ENCODE measurements around the gene RSU1. TPM values are rescaled to one million over a fixed set of nuclear protein-coding genes. Genes with fewer than 3 reads are reported as not detected.

RSU1 gene
- total RNA-seq, 1 donor, result 94.1 TPM

DNA sequence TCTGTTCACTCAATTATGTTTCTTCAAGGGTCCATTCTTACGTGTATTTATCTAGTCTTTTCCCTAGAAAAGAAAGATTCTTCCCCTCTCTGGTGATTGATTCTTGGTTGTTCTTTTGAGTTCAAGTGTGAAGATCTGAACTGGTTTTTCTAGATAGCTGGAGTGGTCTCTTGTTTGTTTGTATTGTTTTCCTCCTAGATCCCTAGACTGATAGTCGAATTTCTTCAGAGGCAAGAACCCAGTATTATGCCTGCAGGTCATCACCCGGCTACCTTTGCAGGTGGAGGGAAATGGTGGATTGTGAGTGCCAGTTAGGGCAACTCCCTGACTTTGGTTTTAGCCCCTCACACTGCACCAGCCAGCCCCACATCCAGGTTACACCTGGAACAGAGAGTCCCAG lies 2.2 kb upstream of the RSU1 start:
- no peaks in the 10 kb centered on the region for H3K36me3 ChIP-seq (ENCODE audit: insufficient read depth, low read length)
- H3K4me2 ChIP-seq (ENCODE audit: insufficient read depth, low read length), result no peak overlapping the region
- peaks cover 7% of the 10 kb centered on the region for H3K9me3 ChIP-seq (ENCODE audit: low read depth, low read length)
- no peak overlapping the region for H2AFZ ChIP-seq (ENCODE audit: low read length)
- H3K4me3 ChIP-seq (ENCODE audit: insufficient read depth, low read length), result no peak overlapping the region
- peaks cover 28% of the 10 kb centered on the region for H3K79me2 ChIP-seq (ENCODE audit: insufficient read depth, low read length)
- no peak for DNase-seq (ENCODE audit: insufficient read length, low spot score, missing footprints)
- TF ChIP-seq, protein P1, sequence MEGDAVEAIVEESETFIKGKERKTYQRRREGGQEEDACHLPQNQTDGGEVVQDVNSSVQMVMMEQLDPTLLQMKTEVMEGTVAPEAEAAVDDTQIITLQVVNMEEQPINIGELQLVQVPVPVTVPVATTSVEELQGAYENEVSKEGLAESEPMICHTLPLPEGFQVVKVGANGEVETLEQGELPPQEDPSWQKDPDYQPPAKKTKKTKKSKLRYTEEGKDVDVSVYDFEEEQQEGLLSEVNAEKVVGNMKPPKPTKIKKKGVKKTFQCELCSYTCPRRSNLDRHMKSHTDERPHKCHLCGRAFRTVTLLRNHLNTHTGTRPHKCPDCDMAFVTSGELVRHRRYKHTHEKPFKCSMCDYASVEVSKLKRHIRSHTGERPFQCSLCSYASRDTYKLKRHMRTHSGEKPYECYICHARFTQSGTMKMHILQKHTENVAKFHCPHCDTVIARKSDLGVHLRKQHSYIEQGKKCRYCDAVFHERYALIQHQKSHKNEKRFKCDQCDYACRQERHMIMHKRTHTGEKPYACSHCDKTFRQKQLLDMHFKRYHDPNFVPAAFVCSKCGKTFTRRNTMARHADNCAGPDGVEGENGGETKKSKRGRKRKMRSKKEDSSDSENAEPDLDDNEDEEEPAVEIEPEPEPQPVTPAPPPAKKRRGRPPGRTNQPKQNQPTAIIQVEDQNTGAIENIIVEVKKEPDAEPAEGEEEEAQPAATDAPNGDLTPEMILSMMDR (IDR thresholded peaks at IDR 0.05; ENCODE audit: extremely low read depth, low read depth, low read length), result no peak
- no peak overlapping the region for H3K27ac ChIP-seq (ENCODE audit: low read depth, low read length)
- H4K20me1 ChIP-seq (ENCODE audit: insufficient read depth, low read length), result peaks cover 6% of the 10 kb centered on the region
- peaks cover 16% of the 10 kb centered on the region for H3K4me1 ChIP-seq (ENCODE audit: insufficient read depth, low read length)
- H3K27me3 ChIP-seq (ENCODE audit: insufficient read depth, low read length), result no peaks in the 10 kb centered on the region

DNA sequence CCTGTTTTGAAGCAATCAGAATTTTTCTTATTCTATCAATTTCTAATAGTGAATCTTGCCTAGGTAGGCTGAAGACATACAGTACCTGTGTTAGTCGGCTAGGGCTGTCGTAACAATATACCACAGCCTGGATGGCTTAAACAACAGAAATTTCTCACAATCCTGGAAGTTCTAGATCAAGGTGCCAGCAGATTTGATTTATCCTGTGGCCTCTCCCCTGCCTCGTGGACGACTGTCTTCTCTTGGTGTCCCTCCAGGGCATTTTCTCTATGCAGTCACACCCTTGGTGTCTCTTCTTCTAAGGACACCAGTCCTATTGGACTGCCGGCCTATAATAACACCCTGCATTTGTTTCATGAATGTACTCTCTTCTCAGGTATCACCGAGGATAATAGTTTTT lies 1.8 kb upstream of the RSU1 start:
- DNase-seq (ENCODE audit: insufficient read length, low spot score, missing footprints), result no peak
- TF ChIP-seq, protein P1 (IDR thresholded peaks at IDR 0.05; ENCODE audit: extremely low read depth, low read depth, low read length), result no peak
- Histone ChIP-seq H2AFZ (ENCODE audit: low read length) (no peak overlapping the region), H3K79me2 (ENCODE audit: insufficient read depth, low read length) (peaks cover 32% of the 10 kb centered on the region), H3K27me3 (ENCODE audit: insufficient read depth, low read length) (no peaks in the 10 kb centered on the region), H3K27ac (ENCODE audit: low read depth, low read length) (no peak overlapping the region), H3K4me2 (ENCODE audit: insufficient read depth, low read length) (no peak overlapping the region), H3K9me3 (ENCODE audit: low read depth, low read length) (peaks cover 7% of the 10 kb centered on the region), H3K4me3 (ENCODE audit: insufficient read depth, low read length) (no peak overlapping the region), H3K36me3 (ENCODE audit: insufficient read depth, low read length) (no peaks in the 10 kb centered on the region), H3K4me1 (ENCODE audit: insufficient read depth, low read length) (peaks cover 16% of the 10 kb centered on the region), H4K20me1 (ENCODE audit: insufficient read depth, low read length) (peaks cover 6% of the 10 kb centered on the region)

DNA sequence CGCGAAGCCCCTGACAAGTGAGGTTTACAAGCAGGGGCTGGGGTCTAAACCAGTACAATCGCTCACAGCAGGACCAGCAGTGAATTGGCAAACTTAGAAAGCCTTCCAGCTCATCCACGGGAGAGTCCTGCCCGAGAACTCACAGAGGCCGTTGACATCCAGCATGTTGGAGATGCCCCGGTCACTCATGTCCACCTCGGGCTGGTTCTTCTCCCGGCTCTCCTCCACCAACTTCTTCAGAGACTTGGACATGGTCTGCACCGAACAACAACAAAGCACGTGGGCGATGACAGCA lies 447 bp downstream of the RSU1 start:
- Histone ChIP-seq H3K4me2 (ENCODE audit: insufficient read depth, low read length) (peak overlapping the region; percentile 93), H3K27me3 (ENCODE audit: insufficient read depth, low read length) (no peaks in the 10 kb centered on the region), H3K36me3 (ENCODE audit: insufficient read depth, low read length) (no peaks in the 10 kb centered on the region), H4K20me1 (ENCODE audit: insufficient read depth, low read length) (peaks cover 11% of the 10 kb centered on the region), H3K9me3 (ENCODE audit: low read depth, low read length) (no peaks in the 10 kb centered on the region), H3K79me2 (ENCODE audit: insufficient read depth, low read length) (peaks cover 51% of the 10 kb centered on the region), H2AFZ (ENCODE audit: low read length) (peak overlapping the region; percentile 90), H3K4me3 (ENCODE audit: insufficient read depth, low read length) (peak overlapping the region; percentile 97), H3K27ac (ENCODE audit: low read depth, low read length) (peak overlapping the region; percentile 32), H3K4me1 (ENCODE audit: insufficient read depth, low read length) (peaks cover 16% of the 10 kb centered on the region)
- DNase-seq (ENCODE audit: insufficient read length, low spot score, missing footprints), result no peak
- TF ChIP-seq, protein P1 (IDR thresholded peaks at IDR 0.05; ENCODE audit: extremely low read depth, low read depth, low read length), result no peak

DNA sequence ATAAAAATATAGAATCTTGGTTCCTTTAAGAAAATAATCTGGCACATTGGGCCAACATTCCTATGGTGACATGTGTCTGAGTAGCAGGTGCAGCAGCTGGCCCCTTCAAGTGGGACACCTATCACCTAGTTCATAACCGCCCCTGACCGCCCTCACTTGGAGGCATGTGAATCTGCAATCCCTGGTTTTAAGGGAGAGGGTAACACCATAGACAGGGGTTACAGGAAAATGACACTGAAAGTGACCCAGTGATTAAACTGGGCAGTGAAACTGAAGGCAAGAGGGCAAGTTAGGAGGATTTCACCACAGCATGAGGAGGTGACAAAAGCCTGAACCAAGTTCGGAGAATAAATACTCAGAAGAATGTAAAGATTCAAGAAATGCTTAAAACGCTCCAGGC lies 1.1 kb downstream of the RSU1 start:
- peaks cover 12% of the 10 kb centered on the region for H4K20me1 ChIP-seq (ENCODE audit: insufficient read depth, low read length)
- H3K9me3 ChIP-seq (ENCODE audit: low read depth, low read length), result no peaks in the 10 kb centered on the region
- no peaks in the 10 kb centered on the region for H3K36me3 ChIP-seq (ENCODE audit: insufficient read depth, low read length)
- peak overlapping the region; percentile 93 for H3K4me2 ChIP-seq (ENCODE audit: insufficient read depth, low read length)
- no peak for DNase-seq (ENCODE audit: insufficient read length, low spot score, missing footprints)
- peak overlapping the region; percentile 97 for H3K4me3 ChIP-seq (ENCODE audit: insufficient read depth, low read length)
- peak overlapping the region; percentile 32 for H3K27ac ChIP-seq (ENCODE audit: low read depth, low read length)
- H3K79me2 ChIP-seq (ENCODE audit: insufficient read depth, low read length), result peaks cover 57% of the 10 kb centered on the region
- TF ChIP-seq, protein P1 (IDR thresholded peaks at IDR 0.05; ENCODE audit: extremely low read depth, low read depth, low read length), result no peak
- H3K27me3 ChIP-seq (ENCODE audit: insufficient read depth, low read length), result no peaks in the 10 kb centered on the region
- no peak overlapping the region for H2AFZ ChIP-seq (ENCODE audit: low read length)
- peaks cover 16% of the 10 kb centered on the region for H3K4me1 ChIP-seq (ENCODE audit: insufficient read depth, low read length)
